HCT116 (cell line): Measurements from ENCODE around the gene TRAF2. TPM values are rescaled to one million over a fixed set of nuclear protein-coding genes. Genes with fewer than 3 reads are reported as not detected.

Source experiments
- ATAC-seq: fragments of 200-7000 bp; cut with Tn5 transposase; 2 replicates; pipeline ENCODE4 v1.9.1; 2020; ENCODE audit warnings: mild to moderate bottlenecking, moderate library complexity
- BruUV-seq: library from RNA; stranded (reverse); fragments of 400-500 nt; replicated peaks from 2 replicates; lab custom pipeline; 2021; lab: Mats Ljungman, UMichigan
- CTCF ChIA-PET: fragments of 300-600 bp; sonication (Branson Sonifier 250); formaldehyde crosslinking; loops from one replicate; lab custom pipeline; 2021; ENCODE audit warnings: antibody characterized with exemption; lab: Charles Lee
- POLR2A ChIA-PET: fragments of 300-600, 350-600 bp; sonication (Branson Sonifier 250); formaldehyde crosslinking; loops from one replicate; lab custom pipeline; 2021; ENCODE audit warnings: antibody characterized with exemption; lab: Charles Lee
- RAD21 ChIA-PET, 2 experiments: fragments of 300-600 bp; sonication (Branson Sonifier 250); formaldehyde crosslinking; loops; one replicate each; lab custom pipeline; 2023; ENCODE audit warnings: low total read pairs in 2 of 2; ENCODE audit not compliant: uncharacterized antibody in 2 of 2, unreplicated experiment in 2 of 2, low non-redundant PET in 1 of 2; lab: Charles Lee
- DNase-seq: peaks from one replicate; pipeline ENCODE4 v3.0.0-alpha.2; 2010; ENCODE audit warnings: low read depth, low spot score
- H2AFZ ChIP-seq: fragments of 200-600 bp; shearing (Covaris generic), sonication (generic); 2 replicates; pipeline ENCODE4 v1.6.1; 2017; ENCODE audit warnings: low read depth, mixed run types, mixed read lengths, antibody characterized with exemption, low read length; ENCODE audit not compliant: poor library complexity, severe bottlenecking
- H3K27ac ChIP-seq: 2 replicates; pipeline ENCODE4 v1.5.1; 2012; ENCODE audit warnings: low read depth, low read length
- H3K27me3 ChIP-seq: fragments of 200-600 bp; sonication (generic); 2 replicates; pipeline ENCODE4 v1.6.1; 2016; ENCODE audit warnings: mixed run types, low read length, mixed read lengths; ENCODE audit not compliant: insufficient read depth
- H3K36me3 ChIP-seq, 2 experiments: fragments of 200-500 bp in 1 of 2; fragments of 200-600 bp in 1 of 2; sonication (Bioruptor generic) in 1 of 2; sonication (generic) in 1 of 2; 2 replicates each; pipeline versions ENCODE4 v1.5.1 to v1.6.1; 2014 to 2016; ENCODE audit warnings: low read length in 2 of 2, inconsistent platforms in 1 of 2, mixed read lengths in 1 of 2, mixed run types in 1 of 2; ENCODE audit not compliant: insufficient read depth in 2 of 2, control insufficient read depth in 1 of 2
- H3K4me1 ChIP-seq, 2 experiments: fragments of 200-600 bp in 1 of 2; sonication (generic) in 1 of 2; 2 replicates each; pipeline versions ENCODE4 v1.5.1 to v1.6.1; 2012 to 2017; ENCODE audit warnings: low read length in 2 of 2, inconsistent platforms in 1 of 2, mild to moderate bottlenecking in 1 of 2, mixed read lengths in 1 of 2, mixed run types in 1 of 2, moderate library complexity in 1 of 2; ENCODE audit not compliant: insufficient read depth in 2 of 2, control insufficient read depth in 1 of 2
- H3K4me2 ChIP-seq: fragments of 200-600 bp; sonication (generic); 2 replicates; pipeline ENCODE4 v1.6.1; 2017; ENCODE audit warnings: mixed run types, low read length, mixed read lengths
- H3K4me3 ChIP-seq, 2 experiments: fragments of 200-600 bp in 1 of 2; sonication (generic) in 1 of 2; replicated peaks in 1 of 2; 2 replicates each; pipeline ENCODE4 v1.5.1; 2011 to 2016; ENCODE audit warnings: low read length in 2 of 2, control low read depth in 1 of 2, low read depth in 1 of 2, mild to moderate bottlenecking in 1 of 2, mixed read lengths in 1 of 2, mixed run types in 1 of 2
- H3K79me2 ChIP-seq: fragments of 200-600 bp; sonication (generic); 2 replicates; pipeline ENCODE4 v1.6.1; 2017; ENCODE audit warnings: mild to moderate bottlenecking, mixed run types, low read length, moderate library complexity, mixed read lengths; ENCODE audit not compliant: insufficient read depth
- H3K9ac ChIP-seq: fragments of 200-600 bp; sonication (generic); 2 replicates; pipeline ENCODE4 v1.6.1; 2016; ENCODE audit warnings: low read length, mixed read lengths
- H3K9me2 ChIP-seq: fragments of 200-600 bp; sonication (generic), shearing (Covaris generic); 2 replicates; pipeline ENCODE4 v1.6.1; 2017; ENCODE audit warnings: mixed run types, mild to moderate bottlenecking, moderate library complexity; ENCODE audit not compliant: insufficient read depth
- H3K9me3 ChIP-seq, 2 experiments: fragments of 200-500 bp in 1 of 2; fragments of 200-600 bp in 1 of 2; sonication (Bioruptor generic) in 1 of 2; sonication (generic) in 1 of 2; 2 replicates each; pipeline ENCODE4 v1.6.1; 2014 to 2017; ENCODE audit warnings: low read length in 2 of 2, mixed read lengths in 2 of 2, inconsistent platforms in 1 of 2, low read depth in 1 of 2, mild to moderate bottlenecking in 1 of 2, mixed run types in 1 of 2, moderate library complexity in 1 of 2; ENCODE audit not compliant: control insufficient read depth in 1 of 2, insufficient read depth in 1 of 2
- H4K20me1 ChIP-seq: fragments of 200-600 bp; sonication (generic), shearing (Covaris generic); 2 replicates; pipeline ENCODE4 v1.6.1; 2017; ENCODE audit warnings: mixed run types, mild to moderate bottlenecking, moderate library complexity; ENCODE audit not compliant: insufficient read depth
- CBX3 ChIP-seq: IDR thresholded peaks from 2 replicates; pipeline ENCODE4 v1.6.1; 2012; ENCODE audit warnings: low read depth
- CEBPB ChIP-seq: IDR thresholded peaks from 2 replicates; pipeline ENCODE4 v1.6.1; 2012; ENCODE audit warnings: low read depth
- EGR1 ChIP-seq: IDR thresholded peaks from 2 replicates; pipeline ENCODE4 v1.6.1; 2012; ENCODE audit warnings: low read depth
- EZH2 ChIP-seq: fragments of 200-600 bp; sonication (generic); IDR thresholded peaks from 2 replicates; pipeline ENCODE4 v1.6.1; 2017; ENCODE audit warnings: antibody characterized with exemption, mixed run types
- EZH2phosphoT487 ChIP-seq: fragments of 200-600 bp; IDR thresholded peaks from 2 replicates; pipeline ENCODE4 v1.6.1; 2018; ENCODE audit warnings: antibody characterized with exemption, borderline replicate concordance
- FOSL1 ChIP-seq: IDR thresholded peaks from 2 replicates; pipeline ENCODE4 v1.6.1; 2012; ENCODE audit warnings: low read depth
- JUND ChIP-seq: IDR thresholded peaks from 2 replicates; pipeline ENCODE4 v1.6.1; 2012
- MAX ChIP-seq: IDR thresholded peaks from 2 replicates; pipeline ENCODE4 v1.6.1; 2012
- POLR2A ChIP-seq: IDR thresholded peaks from 2 replicates; pipeline ENCODE4 v1.7.0; 2011; ENCODE audit warnings: borderline replicate concordance; ENCODE audit not compliant: insufficient read depth, insufficient read length; ENCODE audit errors: extremely low read depth
- POLR2AphosphoS5 ChIP-seq: IDR thresholded peaks from 2 replicates; pipeline ENCODE4 v1.6.1; 2011; ENCODE audit warnings: mild to moderate bottlenecking, low read depth, low read length, moderate library complexity
- RAD21 ChIP-seq: IDR thresholded peaks from 2 replicates; pipeline ENCODE4 v1.6.1; 2012; ENCODE audit warnings: low read depth, mild to moderate bottlenecking
- SRF ChIP-seq: IDR thresholded peaks from 2 replicates; pipeline ENCODE4 v1.6.1; 2012; ENCODE audit warnings: low read depth
- YY1 ChIP-seq: IDR thresholded peaks from 2 replicates; pipeline ENCODE4 v1.6.1; 2011; ENCODE audit warnings: low read length, low read depth, moderate library complexity, mild to moderate bottlenecking; ENCODE audit not compliant: insufficient replicate concordance; ENCODE audit errors: extremely low read depth
- ZFX ChIP-seq: fragments of 450-650 bp; IDR thresholded peaks from 2 replicates; pipeline ENCODE4 v1.6.1; 2017
- intact Hi-C: fragments of 100-400 bp; cut with micrococcal nuclease; formaldehyde crosslinking; loops from 2 replicates; pipeline ENCODE4 v1.10.0; 2022
- total RNA-seq: library from RNA; stranded (reverse); gene quantifications from one replicate; pipeline ENCODE4 v1.2.1, GENCODE V29; 2021; ENCODE audit not compliant: unreplicated experiment

Gene TRAF2
- total RNA-seq, 1 experiment from 2014 or later: 28.4 TPM

DNA sequence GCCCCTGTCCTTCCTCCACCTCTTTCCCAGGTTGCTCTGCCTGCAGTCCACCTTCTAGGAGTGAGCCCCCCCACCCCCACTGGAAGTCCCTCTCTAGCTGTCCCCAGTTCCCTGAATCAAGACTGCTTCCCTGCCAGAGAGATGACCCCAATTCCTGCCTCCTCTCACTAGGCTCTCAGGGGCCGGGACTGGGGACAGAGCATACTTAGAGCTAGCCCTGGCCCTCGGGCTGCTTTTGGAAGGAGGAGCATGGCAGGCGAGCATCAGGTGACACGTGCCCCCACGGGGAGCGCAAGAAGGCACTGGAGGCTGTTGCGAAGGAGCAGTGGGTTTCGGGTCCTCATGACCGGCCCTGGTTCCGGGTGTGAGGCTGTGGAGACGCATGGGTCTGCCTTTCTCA is 9.7 kb downstream of the TRAF2 start:
- H3K9ac ChIP-seq: no peak overlapping the region
- intact Hi-C loops: no loop called here
- ChIA-PET POLR2A (no interaction called here), RAD21 (no interaction called here), CTCF (no interaction called here)
- H3K9me2 ChIP-seq: no peaks in the 10 kb centered on the region
- H4K20me1 ChIP-seq: no peaks in the 10 kb centered on the region
- BruUV-seq: no TSS peak
- ATAC-seq (no peak), DNase-seq (no peak)
- H2AFZ ChIP-seq: no peak overlapping the region
- no peak for TF ChIP-seq RAD21
- no peak for TF ChIP-seq YY1
- no peak for TF ChIP-seq EZH2
- no peak for TF ChIP-seq EZH2phosphoT487
- no peak for TF ChIP-seq CEBPB
- H3K4me1 ChIP-seq: peaks cover 2 to 9% of the 10 kb centered on the region in 2 experiments; a peak in 3 of 4 replicates
- H3K4me3 ChIP-seq: no peak overlapping the region
- no peaks in the 10 kb centered on the region for H3K27me3 ChIP-seq
- peaks cover 14 to 27% of the 10 kb centered on the region in 2 experiments; a peak in 3 of 4 replicates for H3K36me3 ChIP-seq
- no peak overlapping the region for H3K4me2 ChIP-seq
- no peak overlapping the region for H3K27ac ChIP-seq
- no peaks in the 10 kb centered on the region for H3K9me3 ChIP-seq
- H3K79me2 ChIP-seq: peaks cover 71% of the 10 kb centered on the region

- RAD21 ChIA-PET: no interaction called here
- CTCF ChIA-PET: no interaction called here
- POLR2A ChIA-PET: no interaction called here
These were observed 12.3 kb downstream of the TRAF2 start for GRCh38 chr9:136898483-136899100.

More at GRCh38 chr9:136898483-136899100, 12.3 kb downstream of the TRAF2 start:
- ATAC-seq (no peak), DNase-seq (no peak)
- no TSS peak for BruUV-seq
- H3K9me2 ChIP-seq: no peaks in the 10 kb centered on the region
- H2AFZ ChIP-seq: no peak overlapping the region
- H4K20me1 ChIP-seq: no peaks in the 10 kb centered on the region
- H3K9ac ChIP-seq: no peak overlapping the region
- intact Hi-C loops: no loop called here
- H3K27me3 ChIP-seq: no peaks in the 10 kb centered on the region
- H3K79me2 ChIP-seq: peaks cover 65% of the 10 kb centered on the region
- peaks cover 9 to 23% of the 10 kb centered on the region in 2 experiments for H3K4me1 ChIP-seq
- no peak overlapping the region for H3K4me2 ChIP-seq
- H3K9me3 ChIP-seq: no peaks in the 10 kb centered on the region
- H3K36me3 ChIP-seq: peaks cover 17 to 35% of the 10 kb centered on the region in 2 experiments; a peak in 3 of 4 replicates
- TF ChIP-seq JUND: no peak
- TF ChIP-seq ZFX: no peak
- TF ChIP-seq MAX: no peak
- TF ChIP-seq SRF: no peak
- TF ChIP-seq POLR2AphosphoS5: no peak
- TF ChIP-seq EZH2phosphoT487: no peak
- no peak for TF ChIP-seq POLR2A
- no peak for TF ChIP-seq CBX3
- TF ChIP-seq FOSL1: no peak
- no peak for TF ChIP-seq EZH2
- no peak for TF ChIP-seq RAD21
- no peak for TF ChIP-seq EGR1
- no peak overlapping the region for H3K27ac ChIP-seq
- no peak overlapping the region for H3K4me3 ChIP-seq
